GM10248 (cell line): Measurements from ENCODE around the gene PCYT2.

Source experiments
- CTCF ChIA-PET: fragments of 300-600 bp; sonication (Branson Sonifier 250); formaldehyde crosslinking; extraction: SDS; loops from one replicate; lab custom pipeline; 2021; ENCODE audit warnings: antibody characterized with exemption; lab: Yijun Ruan, JAX
- POLR2A ChIA-PET: fragments of 350-650 bp; sonication (Branson Sonifier 250); formaldehyde crosslinking; extraction: SDS; loops from one replicate; lab custom pipeline; 2020; ENCODE audit warnings: antibody characterized with exemption; lab: Yijun Ruan, JAX
- DNase-seq: peaks from one replicate; pipeline ENCODE4 v3.0.0; 2012; ENCODE audit errors: extremely low spot score
- TF ChIP-seq, protein P1 (sequence below): IDR thresholded peaks from 2 replicates; pipeline ENCODE4 v1.5.1; 2012; ENCODE audit warnings: mild to moderate bottlenecking, low read depth; ENCODE audit errors: extremely low read depth, missing control alignments, control extremely low read depth

Gene PCYT2

DNA sequence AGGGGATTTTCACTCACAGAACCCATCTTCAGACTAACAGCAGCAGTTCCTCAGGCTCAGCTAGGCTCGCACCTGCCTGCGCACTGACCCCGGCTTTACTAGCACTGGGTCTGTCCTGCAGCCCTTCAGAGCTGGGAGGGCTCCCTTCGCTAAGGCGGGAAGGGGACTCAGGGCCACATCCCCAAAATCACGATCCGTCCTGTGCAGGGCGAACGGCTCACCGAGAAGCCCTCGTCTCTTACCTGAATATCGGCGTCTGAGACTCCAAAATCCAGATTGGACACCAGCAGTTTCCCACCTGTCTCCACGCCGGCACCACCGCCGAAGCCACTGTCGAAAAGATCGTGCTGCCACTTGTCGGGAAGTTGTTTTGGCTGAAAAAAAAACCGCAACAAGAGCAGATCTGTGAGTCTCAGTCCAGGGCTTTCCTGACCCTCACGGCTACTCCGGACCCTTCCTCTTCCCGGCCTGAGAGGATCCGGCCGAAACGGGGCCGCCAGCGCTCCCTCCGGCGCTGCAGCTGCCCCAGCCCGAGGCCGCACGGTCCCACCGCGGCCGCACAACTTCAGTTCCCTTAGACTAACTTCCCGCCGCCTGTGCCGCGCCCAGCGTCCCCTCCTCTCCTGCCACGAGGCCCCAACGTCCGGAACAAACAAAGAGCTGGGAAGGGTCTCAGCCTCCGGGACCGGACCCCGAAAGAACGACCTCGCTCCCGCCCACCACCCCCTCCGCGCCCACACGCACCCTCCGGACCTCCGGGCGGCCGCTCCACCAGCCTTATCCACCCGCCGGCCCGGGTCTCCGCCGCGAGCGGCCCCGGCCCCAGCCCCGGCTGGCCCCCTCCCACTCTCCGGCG lies 20.5 kb downstream of the PCYT2 start:
- DNase-seq = no peak
- TF ChIP-seq, protein P1, sequence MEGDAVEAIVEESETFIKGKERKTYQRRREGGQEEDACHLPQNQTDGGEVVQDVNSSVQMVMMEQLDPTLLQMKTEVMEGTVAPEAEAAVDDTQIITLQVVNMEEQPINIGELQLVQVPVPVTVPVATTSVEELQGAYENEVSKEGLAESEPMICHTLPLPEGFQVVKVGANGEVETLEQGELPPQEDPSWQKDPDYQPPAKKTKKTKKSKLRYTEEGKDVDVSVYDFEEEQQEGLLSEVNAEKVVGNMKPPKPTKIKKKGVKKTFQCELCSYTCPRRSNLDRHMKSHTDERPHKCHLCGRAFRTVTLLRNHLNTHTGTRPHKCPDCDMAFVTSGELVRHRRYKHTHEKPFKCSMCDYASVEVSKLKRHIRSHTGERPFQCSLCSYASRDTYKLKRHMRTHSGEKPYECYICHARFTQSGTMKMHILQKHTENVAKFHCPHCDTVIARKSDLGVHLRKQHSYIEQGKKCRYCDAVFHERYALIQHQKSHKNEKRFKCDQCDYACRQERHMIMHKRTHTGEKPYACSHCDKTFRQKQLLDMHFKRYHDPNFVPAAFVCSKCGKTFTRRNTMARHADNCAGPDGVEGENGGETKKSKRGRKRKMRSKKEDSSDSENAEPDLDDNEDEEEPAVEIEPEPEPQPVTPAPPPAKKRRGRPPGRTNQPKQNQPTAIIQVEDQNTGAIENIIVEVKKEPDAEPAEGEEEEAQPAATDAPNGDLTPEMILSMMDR = no peak
- POLR2A ChIA-PET = no interaction called here
- CTCF ChIA-PET = interaction anchor here (1.5 to 1.7 kb wide), 2 partner anchors 11 to 20 kb away, joined by 4 to 5 read pairs; partner anchors contain the start of gene ARHGDIA

DNA sequence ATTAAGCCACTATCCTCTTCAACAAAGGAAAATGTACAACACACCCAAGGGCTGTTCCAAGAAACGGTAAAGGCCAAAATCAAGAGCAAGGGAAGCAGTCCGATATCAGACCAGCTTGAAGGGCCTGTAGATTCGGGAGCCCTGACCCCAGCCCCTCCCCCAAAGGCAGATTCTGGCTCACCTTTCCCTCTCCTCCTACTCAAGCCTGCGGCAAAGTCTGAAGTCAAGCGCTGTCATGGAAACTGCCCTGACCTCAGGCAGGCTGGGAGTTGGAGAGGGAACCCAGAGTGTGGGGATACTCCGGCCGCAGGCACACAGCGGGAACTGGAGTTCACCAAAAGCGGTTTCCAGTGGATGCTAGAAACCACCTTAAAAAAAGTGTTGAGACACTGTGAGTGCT lies 21.6 kb downstream of the PCYT2 start:
- no peak for DNase-seq
- ChIA-PET CTCF (interaction anchor here (1.5 to 1.7 kb wide), 2 partner anchors 10 to 19 kb away, joined by 4 to 5 read pairs; partner anchors contain the start of gene ARHGDIA), POLR2A (no interaction called here)
- TF ChIP-seq, protein P1 = no peak

DNA sequence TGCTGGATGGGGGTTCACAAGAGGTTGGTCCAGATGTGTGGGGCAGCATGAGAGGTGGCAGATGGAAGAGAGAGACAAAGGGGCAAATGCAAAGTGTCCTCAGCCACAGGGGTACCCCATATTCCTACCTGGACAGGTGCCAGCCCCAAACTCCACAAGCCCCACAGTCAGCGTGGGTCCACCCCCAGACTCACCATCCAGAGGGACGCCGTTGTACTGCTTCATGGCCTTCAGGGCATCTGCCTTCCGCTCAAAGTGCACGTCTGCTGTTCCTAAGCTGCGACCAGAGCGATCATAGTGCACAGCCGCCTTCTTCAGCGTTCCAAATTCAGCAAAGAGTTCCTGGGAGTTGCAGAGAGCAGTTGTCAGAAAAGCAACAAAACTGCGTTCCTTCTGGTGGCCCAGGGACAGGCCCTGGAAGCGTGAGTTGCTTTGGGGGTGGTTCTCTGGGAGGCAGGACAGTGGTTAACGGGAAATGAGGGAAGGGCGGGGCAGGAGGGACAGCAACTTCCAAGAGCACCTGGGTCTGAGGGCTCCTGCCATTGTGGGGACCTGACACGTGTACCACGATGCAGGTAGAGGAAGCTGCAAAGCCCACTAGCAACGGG lies 22.1 kb downstream of the PCYT2 start:
- ChIA-PET CTCF (interaction anchor here (1.5 to 1.7 kb wide), 2 partner anchors 9 to 19 kb away, joined by 4 to 5 read pairs; partner anchors contain the start of gene ARHGDIA), POLR2A (no interaction called here)
- DNase-seq = no peak
- TF ChIP-seq, protein P1 = no peak

DNA sequence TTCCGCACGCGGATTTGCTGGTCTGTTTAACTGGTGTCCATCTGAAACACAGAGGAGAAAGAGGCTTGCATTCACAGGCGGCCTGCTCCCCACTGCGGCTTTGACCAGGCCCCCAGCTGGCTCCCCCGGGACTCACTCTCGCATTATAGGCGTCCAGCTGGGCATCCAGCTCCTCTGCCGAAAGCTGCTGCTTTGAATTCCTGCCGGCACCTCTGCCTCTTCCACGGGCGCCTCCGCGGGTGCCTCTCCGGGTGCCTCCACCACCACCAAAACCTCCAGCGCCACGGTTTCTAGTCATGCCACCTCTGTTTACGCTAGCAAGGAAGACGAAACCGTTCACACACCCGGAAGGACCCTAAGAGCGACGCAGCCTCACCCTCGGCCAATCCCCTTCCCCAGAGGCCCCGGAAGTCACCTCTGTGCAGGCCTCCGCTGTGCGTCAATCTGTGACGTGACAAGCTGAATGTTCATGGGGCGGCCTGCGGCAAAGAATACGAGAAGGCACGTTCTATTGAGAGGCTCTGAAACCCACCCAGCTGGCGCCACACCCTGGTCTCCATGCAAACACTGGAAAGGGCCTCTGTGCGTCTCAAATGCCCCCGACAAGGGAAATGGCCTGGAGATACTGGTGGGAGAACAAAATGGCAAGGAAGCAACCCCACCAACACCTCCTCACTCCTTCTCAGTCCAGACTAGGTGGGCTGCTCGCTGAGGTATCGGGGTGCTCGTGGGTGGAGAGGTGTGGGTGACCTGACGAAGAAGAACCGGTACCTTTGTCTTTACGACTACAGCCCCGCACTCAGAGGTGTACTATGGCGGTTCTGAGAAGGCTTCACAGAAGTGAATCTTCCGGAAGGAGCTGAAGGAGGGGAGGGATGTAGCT lies 22.9 kb downstream of the PCYT2 start:
- CTCF ChIA-PET = interaction anchor here (1.7 kb wide), 1 partner anchor 18 kb away, joined by 5 read pairs; the partner anchor contains the start of gene ARHGDIA
- no peak for DNase-seq
- TF ChIP-seq, protein P1 = no peak
- POLR2A ChIA-PET = no interaction called here

DNA sequence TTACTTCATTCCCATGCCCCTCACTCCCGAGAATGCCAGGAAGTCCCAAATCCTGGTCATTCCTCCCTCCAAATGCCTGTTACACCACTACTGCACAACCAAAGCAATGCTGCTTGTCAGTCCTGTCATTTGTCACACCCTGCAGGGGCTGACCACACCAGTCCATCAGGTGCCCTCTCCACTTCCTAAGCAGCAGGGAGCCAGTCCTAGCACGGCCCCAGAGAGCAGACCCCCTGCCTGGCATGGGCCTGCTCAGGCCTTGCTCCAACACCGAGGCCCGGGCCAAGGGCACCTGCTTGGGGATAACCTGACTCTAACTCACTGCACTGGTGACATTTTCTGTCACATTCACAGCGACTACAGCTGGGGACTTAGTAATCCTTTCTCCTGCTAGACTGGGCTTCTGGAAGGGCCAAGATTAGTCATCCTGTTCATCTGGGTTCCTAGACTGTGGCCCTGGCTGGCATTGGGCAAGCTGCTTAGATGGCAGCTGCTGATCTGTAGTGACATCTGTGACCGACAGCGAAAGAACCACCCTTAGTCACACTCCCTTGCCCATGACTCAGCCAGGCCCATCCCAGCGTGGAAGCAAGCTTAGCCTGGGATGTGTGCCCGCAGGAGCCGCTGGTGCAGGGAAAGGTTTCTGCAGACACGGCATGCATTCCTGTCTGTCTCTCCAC lies 25.2 kb downstream of the PCYT2 start:
- CTCF ChIA-PET = interaction anchor here (1.0 to 2.3 kb wide), 5 partner anchors 7 to 210 kb away, joined by 3 to 10 read pairs (median 3); no protein-coding TSS in a partner anchor
- DNase-seq = no peak
- POLR2A ChIA-PET = interaction anchor here (1.0 kb wide), 1 partner anchor 11 kb away, joined by 3 read pairs; no protein-coding TSS in a partner anchor
- TF ChIP-seq, protein P1 = no peak
